GM12872 (cell line): ENCODE data around the gene AGAP1.

Experiments used
- TF ChIP-seq, protein P1 (sequence below): IDR thresholded peaks from 3 replicates; pipeline ENCODE4 v1.5.1; 2011; ENCODE audit warnings: low read depth, mild to moderate bottlenecking, low read length, moderate library complexity; ENCODE audit not compliant: insufficient read depth

The AGAP1 gene

DNA sequence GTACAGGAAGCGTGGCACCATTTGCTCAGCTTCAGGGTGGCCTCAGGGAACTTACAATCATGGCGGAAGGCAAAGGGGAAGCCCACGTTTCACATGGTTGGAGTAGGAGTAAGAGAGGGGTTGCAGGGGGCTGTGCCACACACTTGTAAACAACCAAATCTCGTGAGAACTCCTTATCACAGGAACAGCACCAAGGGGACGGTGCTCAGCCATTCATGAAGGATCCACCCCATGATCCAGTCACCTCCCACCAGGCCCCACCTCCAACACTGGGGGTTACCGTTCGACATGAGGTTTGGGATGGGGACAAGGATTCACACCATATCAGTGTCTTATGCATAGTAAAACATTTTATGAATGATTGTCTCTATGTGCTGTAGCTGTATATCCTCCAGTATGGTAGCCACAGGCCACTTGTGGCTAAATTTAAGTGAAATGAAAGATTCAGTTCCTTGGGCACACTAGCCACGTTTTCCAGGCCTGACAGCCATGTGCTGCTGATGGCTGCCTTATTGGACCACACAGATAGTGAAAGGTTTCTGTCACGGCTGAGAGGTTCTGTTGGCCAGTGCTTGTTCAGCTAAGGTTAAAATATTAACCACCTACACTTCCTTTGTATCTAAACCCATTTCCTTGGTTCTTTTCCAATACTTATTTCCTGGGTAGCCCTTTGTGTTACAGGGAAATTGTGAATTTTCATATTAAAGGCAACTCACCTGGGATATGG is 77.3 kb downstream of the AGAP1 start:
- TF ChIP-seq, protein P1, sequence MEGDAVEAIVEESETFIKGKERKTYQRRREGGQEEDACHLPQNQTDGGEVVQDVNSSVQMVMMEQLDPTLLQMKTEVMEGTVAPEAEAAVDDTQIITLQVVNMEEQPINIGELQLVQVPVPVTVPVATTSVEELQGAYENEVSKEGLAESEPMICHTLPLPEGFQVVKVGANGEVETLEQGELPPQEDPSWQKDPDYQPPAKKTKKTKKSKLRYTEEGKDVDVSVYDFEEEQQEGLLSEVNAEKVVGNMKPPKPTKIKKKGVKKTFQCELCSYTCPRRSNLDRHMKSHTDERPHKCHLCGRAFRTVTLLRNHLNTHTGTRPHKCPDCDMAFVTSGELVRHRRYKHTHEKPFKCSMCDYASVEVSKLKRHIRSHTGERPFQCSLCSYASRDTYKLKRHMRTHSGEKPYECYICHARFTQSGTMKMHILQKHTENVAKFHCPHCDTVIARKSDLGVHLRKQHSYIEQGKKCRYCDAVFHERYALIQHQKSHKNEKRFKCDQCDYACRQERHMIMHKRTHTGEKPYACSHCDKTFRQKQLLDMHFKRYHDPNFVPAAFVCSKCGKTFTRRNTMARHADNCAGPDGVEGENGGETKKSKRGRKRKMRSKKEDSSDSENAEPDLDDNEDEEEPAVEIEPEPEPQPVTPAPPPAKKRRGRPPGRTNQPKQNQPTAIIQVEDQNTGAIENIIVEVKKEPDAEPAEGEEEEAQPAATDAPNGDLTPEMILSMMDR = no peak

DNA sequence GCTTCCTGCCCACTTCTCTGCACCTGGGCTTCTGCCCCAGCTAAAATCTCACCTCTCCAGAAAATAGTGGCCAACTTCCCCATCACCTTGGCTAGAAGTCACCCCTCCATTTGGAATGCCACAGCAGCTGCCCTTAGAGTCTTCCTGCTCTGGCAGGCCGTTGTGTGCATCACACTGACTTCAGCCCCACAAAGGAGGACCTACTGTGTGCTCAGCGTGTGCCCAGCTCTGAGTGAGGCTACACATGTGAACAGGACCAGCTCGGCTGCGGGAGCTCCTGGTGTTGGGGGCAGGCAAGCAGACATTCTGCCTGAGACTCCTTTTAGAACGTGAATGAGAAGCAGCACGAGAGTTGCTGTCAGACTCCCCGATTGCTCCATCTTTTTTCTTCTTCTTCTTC is 78.7 kb downstream of the AGAP1 start:
- TF ChIP-seq, protein P1 = no peak

DNA sequence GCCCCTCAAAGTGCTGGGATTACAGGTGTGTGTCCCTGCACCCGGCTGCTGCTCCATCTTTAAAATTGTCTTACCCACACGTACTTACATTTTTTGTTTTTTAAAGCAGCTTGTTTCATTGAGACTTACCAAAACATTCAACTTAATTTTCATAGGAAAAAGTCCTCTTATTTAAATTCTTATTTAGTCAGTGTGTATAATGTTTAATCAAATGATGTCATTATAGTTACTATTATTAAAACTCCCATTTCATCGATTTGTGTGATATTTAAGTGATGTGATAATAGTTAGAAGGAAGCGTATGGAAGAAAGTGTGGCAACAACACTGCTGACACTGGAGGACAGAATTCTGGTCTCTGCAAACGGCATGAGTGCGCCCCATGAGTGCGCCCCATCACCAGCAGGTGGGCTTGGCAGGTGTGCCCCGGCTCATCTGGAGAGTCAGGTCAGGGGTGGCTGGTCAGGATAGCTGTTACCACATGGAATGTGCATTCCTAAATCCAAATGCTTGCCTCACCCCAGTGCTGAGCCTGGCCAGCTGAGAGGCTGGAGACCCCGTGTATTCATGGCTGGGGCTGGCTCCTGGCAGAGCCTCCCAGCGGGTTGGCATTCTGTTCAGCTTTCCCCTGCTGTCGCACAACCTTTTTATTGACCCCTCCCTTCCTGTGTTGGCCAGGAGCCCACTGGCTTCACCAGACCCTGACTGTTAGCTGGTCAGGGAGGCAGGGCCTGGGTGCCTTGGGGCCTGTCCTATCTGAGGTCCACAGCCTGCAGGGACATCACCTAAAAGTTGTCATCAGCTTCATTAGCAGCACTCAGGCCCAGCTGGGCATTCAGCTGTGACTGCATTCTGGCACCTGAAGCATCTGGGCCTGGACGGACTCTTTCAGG is 79.7 kb downstream of the AGAP1 start:
- TF ChIP-seq, protein P1 = no peak

DNA sequence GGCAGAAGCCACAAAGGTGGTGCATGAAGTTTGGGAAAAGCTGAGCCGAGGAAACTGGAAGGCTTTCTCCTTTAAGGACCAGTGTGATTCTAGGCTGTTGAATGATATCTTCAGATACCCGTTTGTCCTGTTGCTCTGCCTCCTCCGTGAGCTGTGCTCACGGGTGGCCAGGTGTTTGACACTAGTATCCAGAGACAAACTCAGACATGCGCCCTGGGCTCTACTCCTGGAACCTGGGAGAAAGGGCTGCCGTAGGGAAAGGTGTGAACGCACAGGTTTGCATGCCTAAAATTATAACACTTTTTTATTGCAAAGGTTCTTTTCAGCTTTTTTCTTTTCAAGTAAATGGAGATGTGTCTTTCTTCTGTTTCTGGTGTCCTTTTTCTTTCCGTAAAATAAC is 81.6 kb downstream of the AGAP1 start:
- TF ChIP-seq, protein P1 = no peak

DNA sequence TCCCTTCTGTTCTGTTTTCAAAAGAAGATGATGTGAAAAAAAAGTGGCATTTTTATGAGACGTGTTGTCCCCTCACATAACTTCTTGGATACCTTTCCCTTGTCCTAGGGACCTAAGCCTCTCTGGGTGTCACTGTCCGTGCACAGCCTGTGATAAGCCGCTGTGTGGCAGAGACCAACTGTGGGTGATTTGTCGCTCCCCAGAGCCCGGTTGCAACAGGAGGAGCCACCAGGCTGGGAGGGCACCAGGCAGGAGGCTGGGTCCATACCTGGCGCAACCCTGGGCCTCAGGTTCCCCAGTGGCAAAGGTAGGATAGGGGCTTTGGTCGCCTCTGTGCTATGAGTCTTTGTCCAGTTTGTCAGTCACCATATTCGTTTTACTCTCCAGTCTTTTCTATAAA is 82.1 kb downstream of the AGAP1 start:
- TF ChIP-seq, protein P1 = no peak

DNA sequence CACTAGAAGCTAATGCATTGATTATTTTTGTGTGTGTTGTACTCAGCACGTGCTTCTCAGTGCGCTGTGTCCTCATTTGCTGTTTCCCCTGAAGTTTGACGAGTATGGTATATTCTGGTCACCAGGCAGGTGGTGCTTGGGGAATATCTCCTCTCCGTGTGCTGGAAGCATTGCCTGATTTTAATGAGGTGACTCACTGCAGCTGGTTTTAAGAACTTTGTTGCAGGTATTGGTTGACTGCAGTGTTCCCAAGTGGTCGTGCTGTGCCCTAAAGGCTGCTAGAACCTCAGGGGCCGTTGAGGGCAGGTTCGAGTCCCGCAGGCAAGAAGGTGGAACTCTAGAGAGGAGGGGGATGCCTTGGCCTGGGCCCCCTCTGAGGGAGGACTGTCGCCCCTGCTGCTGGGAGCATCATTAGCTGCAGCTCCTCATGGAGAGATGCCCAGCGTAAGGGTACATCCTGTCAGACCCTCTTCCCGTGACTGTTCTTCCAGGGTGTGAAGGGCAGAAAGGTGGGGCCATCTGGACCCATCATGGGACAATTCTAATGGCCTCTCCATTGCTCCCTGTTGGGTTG is 82.6 kb downstream of the AGAP1 start:
- TF ChIP-seq, protein P1 = no peak

DNA sequence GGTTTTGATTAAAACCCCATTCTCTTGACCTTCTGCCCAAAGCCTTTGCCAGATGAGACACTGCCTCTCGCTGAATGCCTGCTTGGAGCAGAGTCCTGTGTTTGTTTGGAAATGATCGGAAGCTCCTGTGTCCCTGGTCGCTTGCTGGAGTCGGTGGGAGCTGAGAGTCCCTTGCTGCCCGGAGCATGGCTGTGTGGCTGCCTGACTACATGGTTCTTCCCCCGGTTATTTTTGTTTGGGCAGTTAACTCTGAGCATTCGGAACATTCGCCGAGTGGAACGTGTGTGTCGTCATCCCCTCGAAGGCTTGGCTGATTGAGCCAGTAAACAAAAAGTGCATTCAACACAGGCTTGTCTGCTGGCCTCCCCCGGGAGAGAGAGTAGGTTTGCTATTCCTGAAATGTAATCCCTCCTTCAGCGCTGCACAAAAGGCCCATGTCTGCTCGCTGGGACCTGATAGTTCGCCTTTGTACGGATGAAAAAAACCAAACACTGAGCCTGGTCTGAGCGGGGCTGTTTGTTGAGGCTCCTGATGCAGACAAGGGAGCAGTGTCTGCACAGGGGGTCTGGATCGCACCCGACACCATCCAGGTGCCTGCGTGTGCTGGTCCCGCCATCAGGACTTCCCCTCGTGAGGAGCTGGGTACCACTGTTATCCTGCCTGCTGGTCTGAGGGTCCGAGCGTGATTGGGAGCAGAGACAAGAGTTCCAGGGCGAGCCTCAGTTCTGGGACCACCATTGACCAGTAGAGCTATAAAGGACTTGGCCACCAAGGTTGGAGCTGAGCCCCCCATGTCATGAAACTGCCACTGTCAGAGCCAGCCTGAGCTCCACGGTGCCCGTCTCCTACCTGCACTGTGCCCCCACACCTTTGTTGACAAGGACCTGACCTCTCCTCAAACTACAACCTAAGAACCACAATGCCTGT is 83.8 kb downstream of the AGAP1 start:
- TF ChIP-seq, protein P1 = no peak
